HG02852 (cell line): ENCODE measurements around the gene RMDN2.
"Not testable (repeated sequence)": the region's sequence is repeated elsewhere in the genome, so short reads cannot be mapped to it uniquely, and the experiment has no call there.

Experiments
- ATAC-seq: cut with Tn5 transposase; IDR thresholded peaks from one replicate; pipeline ENCODE4 v1.9.1; 2021; ENCODE audit warnings: mild to moderate bottlenecking, moderate library complexity; ENCODE audit not compliant: unreplicated experiment

The RMDN2 gene

DNA sequence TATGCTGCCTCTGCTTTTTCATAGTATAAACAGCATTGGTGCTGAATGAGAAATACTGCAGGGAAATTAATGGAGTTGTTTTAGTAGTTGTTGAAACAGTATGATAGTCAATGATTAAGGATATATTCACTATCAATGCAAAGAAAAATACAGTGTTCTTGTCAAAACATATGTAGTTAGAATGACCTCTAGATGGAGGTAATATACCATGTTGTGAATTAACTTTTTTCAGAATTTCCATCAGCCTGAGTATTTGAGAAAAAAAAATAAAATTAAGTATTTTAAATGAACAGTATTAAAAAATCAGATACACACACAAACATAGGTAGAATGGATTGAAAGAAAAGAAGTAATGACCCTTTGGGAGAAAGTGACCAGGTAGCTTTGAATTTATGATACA is 59.5 kb downstream of the RMDN2 start:
- ATAC-seq = no peak

DNA sequence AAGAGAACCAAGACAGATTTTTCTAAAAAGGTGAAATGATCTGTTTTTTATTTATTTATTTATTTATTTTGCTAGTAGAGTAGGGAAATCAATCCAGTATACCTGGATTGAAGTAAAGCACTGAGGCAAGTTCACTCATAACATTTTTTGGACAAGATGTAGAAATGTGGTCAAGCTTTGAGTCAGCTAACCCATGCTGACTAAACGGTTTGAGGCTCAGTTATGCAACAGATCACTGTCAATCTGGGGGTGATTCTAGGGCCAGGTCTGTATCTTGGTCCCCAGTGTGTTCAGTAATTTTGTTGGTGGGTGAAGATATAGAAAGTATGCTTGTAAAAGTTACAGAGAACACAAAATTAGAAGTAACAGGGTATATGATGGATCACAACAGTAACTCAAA is 60.2 kb downstream of the RMDN2 start:
- peak; percentile 61 for ATAC-seq

DNA sequence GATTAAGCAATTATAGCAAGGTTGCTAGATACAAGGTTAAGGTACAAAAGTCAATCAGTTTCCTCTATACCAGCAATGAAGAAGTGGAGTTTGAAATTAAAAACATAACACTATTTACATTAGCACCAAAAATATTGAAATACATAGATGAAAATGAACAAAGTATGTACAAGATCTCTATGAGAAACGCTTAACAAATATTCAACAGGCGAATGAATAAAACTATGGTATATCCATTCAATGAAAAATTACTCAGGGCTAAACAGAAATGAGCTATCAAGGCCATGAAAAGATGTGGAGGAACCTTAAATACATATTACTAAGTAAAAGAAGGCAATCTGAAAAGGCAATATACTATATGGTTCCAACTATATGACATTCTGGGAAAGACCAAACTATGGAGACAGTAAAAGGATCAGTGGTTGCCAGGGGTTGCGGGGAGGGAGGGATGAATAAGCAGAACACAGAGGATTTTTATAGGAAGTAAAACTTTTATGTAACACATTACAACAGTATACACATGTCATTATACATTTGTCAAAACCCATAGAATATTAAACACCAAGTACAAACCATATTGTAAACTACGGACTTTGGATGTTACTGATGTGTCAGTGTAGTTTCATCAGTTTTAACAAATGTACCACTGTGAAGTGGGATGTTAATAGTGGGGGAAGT is 62.1 kb downstream of the RMDN2 start:
- ATAC-seq = no peak

DNA sequence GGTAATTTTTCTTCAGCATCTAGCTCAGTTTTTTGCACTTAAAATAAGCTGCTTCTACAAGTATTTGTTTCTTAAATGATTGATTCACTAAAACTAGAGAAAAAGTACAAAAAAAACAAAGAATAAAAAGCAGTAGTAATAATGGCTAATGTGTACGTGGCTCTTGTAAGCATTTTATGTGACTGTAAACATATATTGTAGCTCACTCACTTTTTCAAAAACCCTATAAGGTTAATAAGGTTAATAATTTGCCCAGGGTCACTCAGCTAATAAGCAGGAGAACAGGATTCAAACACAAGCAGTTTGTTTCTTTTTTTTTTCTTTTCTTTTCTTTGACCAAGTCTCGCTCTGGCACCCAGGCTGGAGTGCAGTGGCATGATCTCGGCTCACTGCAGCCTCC is 67.5 kb downstream of the RMDN2 start:
- ATAC-seq = no peak

DNA sequence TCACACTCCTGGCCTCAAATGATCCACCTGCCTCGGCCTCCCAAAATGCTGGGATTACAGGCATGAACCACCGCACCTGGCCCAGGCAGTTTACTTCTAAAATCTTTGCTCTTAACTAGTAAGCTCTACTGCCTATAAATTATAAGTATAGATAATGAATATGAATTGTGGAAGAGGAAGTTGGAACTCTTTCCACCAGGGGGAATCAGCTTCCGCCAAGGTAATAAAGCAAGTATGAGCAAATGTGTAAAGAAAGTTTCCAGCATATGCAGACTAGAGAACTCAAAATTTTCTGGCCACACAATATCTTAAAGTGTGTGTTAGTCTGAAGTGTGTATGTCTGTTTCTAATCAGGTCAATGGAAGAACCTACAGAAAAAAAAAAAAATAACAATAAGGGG is 68.1 kb downstream of the RMDN2 start:
- ATAC-seq = no peak

DNA sequence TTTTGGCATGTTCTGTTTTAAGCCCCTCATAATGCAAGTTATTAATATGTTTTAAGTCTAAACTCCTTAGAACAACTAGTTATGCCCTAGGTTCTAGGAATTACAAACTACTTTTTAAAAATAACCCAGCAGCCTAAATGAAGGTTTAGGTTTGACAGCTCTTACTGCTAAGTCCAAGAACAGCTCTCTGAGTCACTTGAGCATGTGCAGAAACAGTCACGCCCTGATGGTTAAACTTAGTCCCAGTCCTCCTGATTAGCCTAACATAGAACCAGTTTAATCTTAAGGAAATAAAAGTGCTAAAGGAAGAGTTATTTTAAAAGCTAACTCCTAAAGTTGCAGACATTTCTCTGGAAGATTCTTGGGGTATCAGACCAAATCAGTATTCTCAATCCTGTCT is 72.5 kb downstream of the RMDN2 start:
- ATAC-seq = no peak

DNA sequence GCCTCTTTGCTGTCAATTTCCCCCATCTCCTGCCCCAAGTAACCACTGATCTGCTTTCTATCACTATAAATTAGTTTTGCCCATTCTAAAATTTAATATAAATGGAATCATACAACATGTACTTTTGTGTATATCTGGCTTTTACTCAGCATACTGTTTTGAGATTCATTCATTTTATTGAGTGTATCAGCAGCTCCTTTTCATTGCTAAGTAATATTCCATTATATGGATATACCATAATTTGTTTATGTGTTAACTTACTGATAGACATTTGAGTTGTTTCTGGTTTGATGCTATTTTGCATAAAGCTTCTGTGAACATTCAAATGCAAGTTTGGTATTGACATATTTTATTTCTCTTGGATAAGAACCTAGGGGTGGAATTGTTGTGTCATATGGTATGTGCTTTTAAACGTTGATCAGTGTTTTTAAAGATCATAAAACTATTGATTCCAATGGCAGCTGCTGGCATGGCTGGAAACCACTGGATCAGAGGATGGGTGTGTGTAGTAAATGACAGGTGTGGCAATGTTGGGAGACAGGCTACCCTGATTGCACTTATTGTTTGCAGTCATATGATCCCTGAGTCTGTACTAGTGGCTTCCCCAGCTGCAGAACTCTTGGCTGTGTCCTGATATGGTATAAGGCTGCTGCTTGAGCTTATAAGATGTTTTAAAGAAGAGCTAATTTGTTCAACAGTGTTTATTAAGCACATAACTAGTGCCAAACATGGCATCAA is 75.6 kb downstream of the RMDN2 start:
- no peak for ATAC-seq

DNA sequence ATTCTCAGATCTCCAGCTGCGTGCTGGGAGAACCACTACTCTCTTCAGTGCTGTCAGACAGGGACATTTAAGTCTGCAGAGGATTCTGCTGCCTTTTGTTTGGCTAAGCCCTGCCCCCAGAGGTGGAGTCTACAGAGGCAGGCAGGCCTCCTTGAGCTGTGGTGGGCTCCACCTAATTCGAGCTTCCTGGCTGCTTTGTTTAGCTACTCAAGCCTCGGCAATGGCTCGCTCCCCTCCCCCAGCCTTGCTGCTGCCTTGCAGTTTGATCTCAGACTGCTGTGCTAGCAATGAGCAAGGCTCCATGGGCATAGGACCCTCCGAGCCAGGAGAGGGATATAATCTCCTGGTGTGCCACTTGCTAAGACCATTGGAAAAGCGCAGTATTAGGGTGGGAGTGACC is 85.1 kb downstream of the RMDN2 start:
- ATAC-seq = not testable (repeated sequence)

DNA sequence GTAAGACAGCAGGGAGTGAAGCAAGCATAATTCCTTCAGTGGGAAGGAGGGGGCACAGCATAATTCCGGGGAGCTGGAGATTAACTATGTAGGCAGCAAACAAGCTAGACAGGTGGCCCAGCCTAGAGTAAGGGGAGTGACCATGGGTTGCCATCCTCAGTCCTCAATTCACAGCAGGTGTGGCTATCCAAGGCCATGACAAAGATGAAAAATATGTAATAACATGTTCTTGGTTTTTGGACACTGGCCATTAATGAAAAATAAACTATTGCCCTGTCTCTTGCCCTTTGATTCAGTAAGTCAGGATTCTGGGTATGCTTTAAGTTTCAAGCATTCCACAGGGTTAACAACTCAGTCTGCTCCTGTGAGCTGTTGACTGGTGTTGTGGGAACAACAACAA is 85.9 kb downstream of the RMDN2 start:
- no peak for ATAC-seq

DNA sequence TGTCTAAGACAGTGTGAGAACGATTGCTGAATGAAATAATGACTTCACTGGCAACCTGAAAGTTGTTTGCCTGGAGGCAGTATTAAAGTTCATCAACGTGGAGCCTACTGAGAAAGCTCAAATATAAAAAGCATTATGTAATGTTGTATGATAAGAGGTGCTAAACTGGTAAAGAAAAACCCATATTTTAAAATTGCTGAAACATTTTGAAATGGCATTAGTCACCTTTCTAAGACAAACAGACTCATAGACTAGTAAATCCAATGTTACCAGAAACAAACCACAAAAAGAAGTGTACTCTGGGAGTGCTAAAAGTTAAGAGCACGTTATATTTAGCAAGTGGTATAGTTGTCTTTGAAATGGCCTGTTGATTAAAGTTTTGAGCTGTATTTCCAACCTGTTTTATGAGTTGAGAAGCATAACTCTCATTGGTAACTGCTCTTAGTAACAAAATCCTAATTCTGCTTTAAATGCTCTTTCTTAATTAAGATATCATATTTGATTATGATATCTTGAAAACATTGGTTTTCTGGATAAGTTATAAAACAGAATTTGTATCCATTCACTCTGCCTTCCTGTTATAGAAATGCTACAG is 88.2 kb downstream of the RMDN2 start:
- ATAC-seq = no peak

DNA sequence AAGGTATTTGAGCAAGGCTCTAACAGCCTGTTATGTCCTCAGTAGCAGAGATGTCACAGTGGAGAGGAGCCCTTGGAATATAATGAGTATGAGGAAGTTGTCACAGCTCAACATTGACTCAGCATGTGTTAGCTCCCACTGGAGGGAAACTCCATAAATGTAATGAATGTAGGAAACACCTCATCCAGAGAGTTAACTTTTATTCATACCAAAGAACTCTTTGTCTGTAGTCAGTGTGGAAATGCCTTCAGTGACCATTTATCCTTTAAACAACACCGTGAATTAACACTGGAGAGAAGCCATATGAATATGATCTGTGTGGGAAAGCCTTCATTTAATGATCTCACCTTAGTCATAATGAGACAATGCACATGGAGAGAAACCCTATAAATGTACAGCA is 91.1 kb downstream of the RMDN2 start:
- ATAC-seq = no peak

DNA sequence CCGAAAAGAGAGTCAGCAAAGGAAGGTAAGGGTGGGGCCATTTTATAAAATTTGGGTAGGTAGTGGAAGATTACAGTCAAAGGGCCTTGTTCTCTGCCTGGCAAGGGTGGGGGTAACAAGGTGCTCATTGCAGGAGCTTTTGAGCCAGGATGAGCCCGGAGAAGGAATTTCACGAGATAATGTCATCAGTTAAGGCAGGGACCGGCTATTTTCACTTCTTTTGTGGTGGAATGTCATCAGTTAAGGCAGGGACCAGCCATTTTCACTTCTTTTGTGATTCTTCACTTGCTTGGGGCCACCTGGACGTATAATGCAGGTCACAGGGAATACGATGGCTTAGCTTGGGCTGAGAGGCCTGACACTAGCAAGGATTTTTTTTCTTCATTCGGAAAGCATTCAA is 92.7 kb downstream of the RMDN2 start:
- ATAC-seq = no peak

DNA sequence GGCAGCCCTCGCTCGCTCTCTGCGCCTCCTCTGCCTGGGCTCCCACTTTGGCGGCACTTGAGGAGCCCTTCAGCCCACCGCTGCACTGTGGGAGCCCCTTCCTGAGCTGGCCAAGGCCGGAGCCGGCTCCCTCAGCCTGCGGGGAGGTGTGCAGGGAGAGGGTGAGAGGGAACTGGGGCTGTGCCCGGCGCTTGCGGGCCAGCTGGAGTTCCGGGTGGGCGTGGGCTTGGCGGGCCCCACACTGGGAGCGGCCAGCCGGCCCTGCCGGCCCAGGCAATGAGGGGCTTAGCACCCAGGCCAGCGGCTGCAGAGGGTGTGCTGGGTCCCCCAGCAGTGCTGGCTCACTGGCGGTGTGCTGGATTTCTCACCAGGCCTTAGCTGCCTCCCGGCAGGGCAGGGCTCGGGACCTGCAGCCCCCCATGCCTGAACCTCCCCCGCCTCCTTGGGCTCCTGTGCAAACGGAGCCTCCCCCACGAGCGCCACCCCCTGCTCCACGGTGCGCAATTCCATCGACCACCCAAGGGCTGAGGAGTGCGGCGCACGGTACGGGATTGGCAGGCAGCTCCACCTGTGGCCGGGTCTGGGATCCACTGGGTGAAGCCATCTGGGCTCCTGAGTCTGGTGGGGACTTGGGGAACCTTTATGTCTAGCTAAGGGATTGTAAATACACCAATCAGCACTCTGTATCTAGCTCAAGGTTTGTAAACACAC is 95.4 kb downstream of the RMDN2 start:
- ATAC-seq = not testable (repeated sequence)

DNA sequence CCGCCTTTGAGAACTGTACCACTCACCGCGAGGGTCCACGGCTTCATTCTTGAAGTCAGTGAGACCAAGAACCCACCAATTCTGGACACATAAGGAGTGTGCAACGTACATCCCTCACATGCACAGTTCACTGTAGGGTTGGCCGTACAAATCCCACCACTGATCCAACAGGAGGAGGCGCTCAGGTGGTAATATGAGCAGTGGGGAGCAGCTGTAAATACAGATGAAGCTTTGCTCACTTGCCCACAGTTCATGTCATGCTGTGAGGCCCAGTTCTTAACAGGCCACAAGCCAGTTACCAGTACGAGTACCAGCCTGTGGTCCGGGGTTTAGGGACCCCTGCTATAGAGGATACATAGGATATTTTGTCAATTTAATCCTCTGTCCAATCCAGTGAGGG is 96.5 kb downstream of the RMDN2 start:
- no peak for ATAC-seq

DNA sequence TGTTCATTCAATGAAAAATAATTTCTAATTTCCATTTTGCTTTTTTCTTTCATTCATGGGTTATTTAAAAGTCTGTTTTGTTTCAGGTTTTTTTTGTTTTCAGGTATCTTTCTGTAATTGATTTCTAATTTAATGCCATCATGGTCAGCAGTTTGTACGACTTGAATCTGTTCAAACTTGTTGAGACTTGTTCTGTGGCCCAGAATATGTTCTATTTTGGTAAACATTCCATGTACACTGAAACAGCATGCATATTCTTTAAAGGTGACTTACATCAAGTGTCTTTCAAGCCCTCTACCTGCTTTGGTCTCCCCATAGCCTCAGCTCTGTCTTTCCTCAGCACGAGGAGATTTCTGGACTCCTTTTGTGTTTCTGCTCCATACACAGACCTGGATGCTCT is 101.8 kb downstream of the RMDN2 start:
- no peak for ATAC-seq

DNA sequence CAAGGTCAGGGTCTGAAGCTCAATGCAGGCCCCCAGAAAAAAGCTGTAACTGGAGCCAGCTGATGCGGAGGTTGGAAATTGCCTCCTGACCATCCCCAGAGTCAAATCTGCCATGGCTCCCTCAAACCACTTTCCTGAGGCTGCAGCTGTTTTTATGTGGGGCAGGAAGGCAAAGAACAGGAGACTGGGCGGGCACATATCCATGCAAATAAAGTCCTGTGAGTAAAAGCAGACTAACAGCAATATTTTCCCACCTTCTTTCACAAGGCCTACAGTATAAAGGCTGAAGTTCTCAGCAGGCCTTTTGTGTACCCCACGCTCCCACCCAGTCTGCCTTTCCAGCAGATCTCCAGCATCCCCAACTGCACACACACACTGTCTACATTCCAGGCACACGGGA is 103.7 kb downstream of the RMDN2 start:
- no peak for ATAC-seq

DNA sequence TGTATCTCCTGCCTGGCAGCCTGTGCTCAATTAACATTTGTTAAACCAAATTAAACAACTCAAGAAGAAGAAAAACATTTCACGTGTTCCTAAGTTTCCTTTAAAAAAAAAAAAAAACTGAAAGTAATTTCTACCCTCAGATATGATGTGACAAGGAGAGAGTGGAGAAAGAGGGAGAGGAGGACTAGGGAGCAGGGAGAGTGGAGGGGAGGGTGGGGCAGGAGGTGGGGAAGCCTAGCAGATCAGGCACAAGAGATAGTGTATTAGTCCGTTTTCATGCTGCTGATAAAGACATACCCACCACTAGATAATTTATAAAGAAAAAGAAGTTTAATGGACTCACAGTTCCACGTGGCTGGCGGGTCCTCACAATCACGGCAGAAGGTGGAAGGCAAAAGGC is 104.4 kb downstream of the RMDN2 start:
- ATAC-seq = no peak

DNA sequence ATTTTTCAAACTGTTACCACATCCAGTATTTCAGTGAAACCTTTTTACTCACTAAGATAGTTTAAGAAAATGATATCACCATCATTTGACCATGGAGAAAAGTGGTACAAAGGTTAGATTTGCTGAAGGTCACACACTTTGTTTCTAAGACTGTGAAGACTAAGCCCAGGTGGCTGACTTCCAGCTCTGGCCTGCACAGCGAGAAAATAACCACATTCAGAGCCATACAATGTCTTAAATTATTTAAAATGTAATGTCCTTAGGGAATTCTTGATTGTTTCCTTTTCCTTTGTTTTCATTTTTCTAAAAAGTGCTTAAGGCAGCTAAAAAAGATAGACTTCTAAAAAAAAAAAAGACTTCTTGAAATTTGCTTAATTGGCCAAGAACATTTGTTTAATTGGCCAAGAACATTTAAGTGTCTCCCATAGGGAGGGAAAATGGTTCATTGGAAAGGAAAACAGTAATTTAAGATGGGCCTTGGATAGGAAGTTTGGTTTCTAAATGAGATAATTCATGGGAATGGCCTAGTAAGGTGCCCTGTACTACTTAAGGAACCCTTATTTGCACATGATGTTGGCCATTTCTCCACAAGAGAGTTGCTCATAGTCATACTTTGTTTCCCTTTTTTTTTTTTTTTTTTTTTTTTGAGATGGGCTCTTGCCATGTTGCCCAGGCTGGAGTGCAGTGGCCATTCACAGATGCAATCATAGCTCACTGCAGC is 105.7 kb downstream of the RMDN2 start:
- ATAC-seq = no peak

DNA sequence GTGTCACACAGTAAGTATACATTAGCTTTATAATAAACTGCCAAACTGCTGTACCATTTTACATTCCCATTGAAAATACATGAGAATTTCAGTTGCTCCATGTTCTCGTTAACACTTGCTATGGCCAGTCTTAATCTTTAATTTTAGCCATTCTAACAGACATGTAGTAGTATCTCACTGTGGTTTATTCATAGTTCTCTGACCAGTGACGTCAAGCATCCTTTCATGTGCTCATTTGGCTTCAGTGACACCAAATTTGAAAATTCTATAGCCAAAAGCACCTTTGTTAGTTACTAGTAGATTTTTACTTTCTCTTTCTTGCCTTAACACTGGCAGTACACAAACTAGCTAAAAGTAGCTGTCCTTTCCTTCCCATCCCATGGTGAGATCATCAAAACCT is 107.9 kb downstream of the RMDN2 start:
- no peak for ATAC-seq

DNA sequence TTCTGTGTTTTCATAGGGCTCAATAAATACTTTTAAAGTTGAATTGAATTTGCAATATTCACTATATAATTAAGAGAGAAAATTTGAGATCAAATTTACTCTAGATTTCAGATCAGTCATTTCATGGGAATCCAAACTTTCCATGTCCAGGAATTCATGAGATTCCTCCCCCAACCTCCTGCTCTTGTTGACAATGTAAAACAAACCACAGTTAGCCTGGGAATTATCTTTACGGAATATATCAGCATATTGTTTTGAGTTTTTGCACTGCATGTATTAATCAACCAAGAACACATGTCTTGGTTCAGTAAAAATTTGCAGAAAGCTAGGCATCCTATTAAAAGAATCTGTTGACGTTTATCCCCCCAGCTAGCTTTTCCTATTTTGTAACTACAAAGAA is 108.6 kb downstream of the RMDN2 start:
- no peak for ATAC-seq

DNA sequence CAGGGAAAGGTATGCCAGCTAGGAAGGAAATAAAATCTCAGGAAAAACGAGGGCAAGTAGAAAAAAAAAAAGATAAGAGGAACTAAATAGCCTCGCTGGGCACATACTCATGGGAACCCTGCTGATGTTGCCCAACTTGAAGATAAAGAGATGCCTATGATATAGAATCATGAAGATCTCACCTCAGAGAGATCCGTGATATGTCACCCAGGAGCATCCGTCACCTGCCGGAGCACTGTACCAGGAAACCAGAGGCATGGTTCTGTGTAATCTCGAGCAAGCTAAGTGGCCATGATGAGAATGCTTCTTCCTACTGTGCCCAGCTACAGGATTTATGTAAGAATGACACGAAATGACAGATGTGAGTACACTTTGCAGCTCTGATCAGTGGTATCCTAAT is 110.9 kb downstream of the RMDN2 start:
- no peak for ATAC-seq
